ENCODE data around the gene GRIK3.

DNA sequence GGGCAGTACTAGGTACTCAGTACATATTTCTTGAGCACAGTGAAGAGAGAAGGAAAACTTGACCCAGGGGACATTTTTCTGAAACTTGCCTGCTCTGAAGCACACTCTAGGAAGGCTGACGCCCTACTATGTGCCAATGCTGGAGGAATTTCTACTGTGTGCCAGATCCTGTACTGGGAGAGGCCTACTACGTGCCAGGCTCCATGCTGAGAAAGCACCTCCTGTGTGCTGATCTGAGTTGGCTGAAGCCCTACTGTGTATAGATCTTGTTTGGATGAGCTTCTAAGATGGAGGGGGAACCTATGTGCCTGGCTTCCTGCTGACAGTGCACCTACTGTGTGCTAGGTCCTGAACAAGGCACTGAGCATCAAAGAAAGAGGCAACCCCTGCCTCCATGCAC, 86.2 kb downstream of the GRIK3 start:
- TF ChIP-seq, protein P1, sequence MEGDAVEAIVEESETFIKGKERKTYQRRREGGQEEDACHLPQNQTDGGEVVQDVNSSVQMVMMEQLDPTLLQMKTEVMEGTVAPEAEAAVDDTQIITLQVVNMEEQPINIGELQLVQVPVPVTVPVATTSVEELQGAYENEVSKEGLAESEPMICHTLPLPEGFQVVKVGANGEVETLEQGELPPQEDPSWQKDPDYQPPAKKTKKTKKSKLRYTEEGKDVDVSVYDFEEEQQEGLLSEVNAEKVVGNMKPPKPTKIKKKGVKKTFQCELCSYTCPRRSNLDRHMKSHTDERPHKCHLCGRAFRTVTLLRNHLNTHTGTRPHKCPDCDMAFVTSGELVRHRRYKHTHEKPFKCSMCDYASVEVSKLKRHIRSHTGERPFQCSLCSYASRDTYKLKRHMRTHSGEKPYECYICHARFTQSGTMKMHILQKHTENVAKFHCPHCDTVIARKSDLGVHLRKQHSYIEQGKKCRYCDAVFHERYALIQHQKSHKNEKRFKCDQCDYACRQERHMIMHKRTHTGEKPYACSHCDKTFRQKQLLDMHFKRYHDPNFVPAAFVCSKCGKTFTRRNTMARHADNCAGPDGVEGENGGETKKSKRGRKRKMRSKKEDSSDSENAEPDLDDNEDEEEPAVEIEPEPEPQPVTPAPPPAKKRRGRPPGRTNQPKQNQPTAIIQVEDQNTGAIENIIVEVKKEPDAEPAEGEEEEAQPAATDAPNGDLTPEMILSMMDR (IDR thresholded peaks at IDR 0.05; ENCODE audit: control extremely low read depth in 1 of 3, insufficient read depth in 1 of 3, low read depth in 1 of 3, low read length in 3 of 3), result no peak
- TF ChIP-seq, protein P2, sequence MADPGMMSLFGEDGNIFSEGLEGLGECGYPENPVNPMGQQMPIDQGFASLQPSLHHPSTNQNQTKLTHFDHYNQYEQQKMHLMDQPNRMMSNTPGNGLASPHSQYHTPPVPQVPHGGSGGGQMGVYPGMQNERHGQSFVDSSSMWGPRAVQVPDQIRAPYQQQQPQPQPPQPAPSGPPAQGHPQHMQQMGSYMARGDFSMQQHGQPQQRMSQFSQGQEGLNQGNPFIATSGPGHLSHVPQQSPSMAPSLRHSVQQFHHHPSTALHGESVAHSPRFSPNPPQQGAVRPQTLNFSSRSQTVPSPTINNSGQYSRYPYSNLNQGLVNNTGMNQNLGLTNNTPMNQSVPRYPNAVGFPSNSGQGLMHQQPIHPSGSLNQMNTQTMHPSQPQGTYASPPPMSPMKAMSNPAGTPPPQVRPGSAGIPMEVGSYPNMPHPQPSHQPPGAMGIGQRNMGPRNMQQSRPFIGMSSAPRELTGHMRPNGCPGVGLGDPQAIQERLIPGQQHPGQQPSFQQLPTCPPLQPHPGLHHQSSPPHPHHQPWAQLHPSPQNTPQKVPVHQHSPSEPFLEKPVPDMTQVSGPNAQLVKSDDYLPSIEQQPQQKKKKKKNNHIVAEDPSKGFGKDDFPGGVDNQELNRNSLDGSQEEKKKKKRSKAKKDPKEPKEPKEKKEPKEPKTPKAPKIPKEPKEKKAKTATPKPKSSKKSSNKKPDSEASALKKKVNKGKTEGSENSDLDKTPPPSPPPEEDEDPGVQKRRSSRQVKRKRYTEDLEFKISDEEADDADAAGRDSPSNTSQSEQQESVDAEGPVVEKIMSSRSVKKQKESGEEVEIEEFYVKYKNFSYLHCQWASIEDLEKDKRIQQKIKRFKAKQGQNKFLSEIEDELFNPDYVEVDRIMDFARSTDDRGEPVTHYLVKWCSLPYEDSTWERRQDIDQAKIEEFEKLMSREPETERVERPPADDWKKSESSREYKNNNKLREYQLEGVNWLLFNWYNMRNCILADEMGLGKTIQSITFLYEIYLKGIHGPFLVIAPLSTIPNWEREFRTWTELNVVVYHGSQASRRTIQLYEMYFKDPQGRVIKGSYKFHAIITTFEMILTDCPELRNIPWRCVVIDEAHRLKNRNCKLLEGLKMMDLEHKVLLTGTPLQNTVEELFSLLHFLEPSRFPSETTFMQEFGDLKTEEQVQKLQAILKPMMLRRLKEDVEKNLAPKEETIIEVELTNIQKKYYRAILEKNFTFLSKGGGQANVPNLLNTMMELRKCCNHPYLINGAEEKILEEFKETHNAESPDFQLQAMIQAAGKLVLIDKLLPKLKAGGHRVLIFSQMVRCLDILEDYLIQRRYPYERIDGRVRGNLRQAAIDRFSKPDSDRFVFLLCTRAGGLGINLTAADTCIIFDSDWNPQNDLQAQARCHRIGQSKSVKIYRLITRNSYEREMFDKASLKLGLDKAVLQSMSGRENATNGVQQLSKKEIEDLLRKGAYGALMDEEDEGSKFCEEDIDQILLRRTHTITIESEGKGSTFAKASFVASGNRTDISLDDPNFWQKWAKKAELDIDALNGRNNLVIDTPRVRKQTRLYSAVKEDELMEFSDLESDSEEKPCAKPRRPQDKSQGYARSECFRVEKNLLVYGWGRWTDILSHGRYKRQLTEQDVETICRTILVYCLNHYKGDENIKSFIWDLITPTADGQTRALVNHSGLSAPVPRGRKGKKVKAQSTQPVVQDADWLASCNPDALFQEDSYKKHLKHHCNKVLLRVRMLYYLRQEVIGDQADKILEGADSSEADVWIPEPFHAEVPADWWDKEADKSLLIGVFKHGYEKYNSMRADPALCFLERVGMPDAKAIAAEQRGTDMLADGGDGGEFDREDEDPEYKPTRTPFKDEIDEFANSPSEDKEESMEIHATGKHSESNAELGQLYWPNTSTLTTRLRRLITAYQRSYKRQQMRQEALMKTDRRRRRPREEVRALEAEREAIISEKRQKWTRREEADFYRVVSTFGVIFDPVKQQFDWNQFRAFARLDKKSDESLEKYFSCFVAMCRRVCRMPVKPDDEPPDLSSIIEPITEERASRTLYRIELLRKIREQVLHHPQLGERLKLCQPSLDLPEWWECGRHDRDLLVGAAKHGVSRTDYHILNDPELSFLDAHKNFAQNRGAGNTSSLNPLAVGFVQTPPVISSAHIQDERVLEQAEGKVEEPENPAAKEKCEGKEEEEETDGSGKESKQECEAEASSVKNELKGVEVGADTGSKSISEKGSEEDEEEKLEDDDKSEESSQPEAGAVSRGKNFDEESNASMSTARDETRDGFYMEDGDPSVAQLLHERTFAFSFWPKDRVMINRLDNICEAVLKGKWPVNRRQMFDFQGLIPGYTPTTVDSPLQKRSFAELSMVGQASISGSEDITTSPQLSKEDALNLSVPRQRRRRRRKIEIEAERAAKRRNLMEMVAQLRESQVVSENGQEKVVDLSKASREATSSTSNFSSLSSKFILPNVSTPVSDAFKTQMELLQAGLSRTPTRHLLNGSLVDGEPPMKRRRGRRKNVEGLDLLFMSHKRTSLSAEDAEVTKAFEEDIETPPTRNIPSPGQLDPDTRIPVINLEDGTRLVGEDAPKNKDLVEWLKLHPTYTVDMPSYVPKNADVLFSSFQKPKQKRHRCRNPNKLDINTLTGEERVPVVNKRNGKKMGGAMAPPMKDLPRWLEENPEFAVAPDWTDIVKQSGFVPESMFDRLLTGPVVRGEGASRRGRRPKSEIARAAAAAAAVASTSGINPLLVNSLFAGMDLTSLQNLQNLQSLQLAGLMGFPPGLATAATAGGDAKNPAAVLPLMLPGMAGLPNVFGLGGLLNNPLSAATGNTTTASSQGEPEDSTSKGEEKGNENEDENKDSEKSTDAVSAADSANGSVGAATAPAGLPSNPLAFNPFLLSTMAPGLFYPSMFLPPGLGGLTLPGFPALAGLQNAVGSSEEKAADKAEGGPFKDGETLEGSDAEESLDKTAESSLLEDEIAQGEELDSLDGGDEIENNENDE (IDR thresholded peaks at IDR 0.05; ENCODE audit: insufficient replicate concordance, low read length), result no peak
- TF ChIP-seq GTF2F1 (IDR thresholded peaks at IDR 0.05; ENCODE audit: borderline replicate concordance, low read depth, low read length) (no peak), SAP30 (IDR thresholded peaks at IDR 0.05; ENCODE audit: insufficient read depth, insufficient replicate concordance, low read length) (no peak), RNF2 (IDR thresholded peaks at IDR 0.05; ENCODE audit: borderline replicate concordance, low read depth, low read length, missing control alignments, poor library complexity, severe bottlenecking) (no peak), KDM1A (IDR thresholded peaks at IDR 0.05; ENCODE audit: borderline replicate concordance, low read length) (no peak), EZH2 (IDR thresholded peaks at IDR 0.05; ENCODE audit: low read depth, low read length, severe bottlenecking) (no peak), POLR2AphosphoS5 (IDR thresholded peaks at IDR 0.05; ENCODE audit: low read depth, low read length) (no peak), POLR2A (IDR thresholded peaks at IDR 0.05; ENCODE audit: control extremely low read depth in 1 of 2, low read depth in 2 of 2, low read length in 2 of 2) (no peak), SIN3A (conservative IDR thresholded peaks at IDR 0.05 in 1 of 2, IDR thresholded peaks at IDR 0.05 in 1 of 2; ENCODE audit: low read depth in 1 of 2, low read length in 2 of 2) (no peak), SIRT6 (IDR thresholded peaks at IDR 0.05; ENCODE audit: low read length) (no peak), SP2 (IDR thresholded peaks at IDR 0.05; ENCODE audit: low read length) (no peak)
